Measurements from ENCODE around the gene BANP.
"Not testable (repeated sequence)": the region's sequence is repeated elsewhere in the genome, so short reads cannot be mapped to it uniquely, and the experiment has no call there.

BANP gene

DNA sequence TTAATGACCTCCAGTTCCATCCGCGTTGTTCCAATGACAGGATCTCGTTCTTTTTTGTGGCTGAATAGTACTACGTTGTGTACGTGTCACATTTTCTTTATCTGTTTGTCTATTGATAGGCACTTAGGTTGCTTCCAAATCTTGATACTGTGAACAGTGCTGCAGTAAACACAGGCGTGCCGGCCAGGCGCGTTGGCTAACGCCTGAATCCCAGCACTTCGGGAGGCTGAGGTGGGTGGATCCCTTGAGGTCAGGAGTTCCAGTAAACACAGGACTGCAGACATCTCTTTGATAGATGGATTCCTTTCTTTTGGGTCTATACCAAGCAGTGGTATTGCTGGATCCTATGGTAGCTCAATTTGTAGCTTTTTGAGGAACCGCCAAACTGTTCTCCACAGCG lies 160.7 kb downstream of the BANP start:
- DNase-seq (ENCODE audit: low spot score), result not testable (repeated sequence)

GRCh38 chr16:88113545-88114045 lies 162.4 kb downstream of the BANP start:
- no peak for DNase-seq (ENCODE audit: low spot score)
- TF ChIP-seq CTCF (IDR thresholded peaks at IDR 0.05; ENCODE audit: extremely low read depth, missing control alignments), result no peak

DNA sequence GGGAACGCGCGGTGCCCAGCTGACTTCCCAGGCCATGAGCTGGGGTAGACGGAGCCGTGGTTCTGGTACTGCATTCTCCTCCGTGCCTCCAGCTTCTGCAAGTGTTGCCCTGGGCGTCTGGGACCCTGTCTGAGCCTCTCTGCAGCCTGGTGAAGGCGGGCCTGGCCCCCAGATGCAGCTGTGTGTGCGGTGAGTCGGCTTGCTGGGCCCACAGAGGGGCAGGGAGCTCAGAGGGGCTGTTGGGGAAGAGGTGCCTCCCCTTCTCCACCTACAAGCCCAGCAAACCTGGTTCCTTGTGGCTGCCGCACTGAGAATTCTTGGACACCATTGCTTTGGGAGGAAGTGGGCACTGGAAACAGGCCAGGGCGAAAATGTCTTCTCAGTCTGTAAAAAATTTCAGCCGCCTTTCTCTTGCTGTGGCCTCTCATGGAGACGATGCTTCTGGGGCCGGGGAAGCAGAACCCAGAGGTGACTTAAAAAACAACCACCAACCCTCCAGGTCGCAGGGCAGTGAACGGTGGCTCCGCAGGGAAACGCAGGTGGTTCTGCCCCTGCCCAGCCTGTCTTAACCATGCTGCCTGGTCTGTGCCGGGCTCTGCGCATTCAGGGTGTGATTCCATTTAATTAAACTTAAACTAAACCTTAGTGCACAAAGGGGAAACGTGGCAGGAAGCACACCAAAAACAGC lies 163.5 kb downstream of the BANP start:
- DNase-seq (ENCODE audit: low spot score), result not testable (repeated sequence)

DNA sequence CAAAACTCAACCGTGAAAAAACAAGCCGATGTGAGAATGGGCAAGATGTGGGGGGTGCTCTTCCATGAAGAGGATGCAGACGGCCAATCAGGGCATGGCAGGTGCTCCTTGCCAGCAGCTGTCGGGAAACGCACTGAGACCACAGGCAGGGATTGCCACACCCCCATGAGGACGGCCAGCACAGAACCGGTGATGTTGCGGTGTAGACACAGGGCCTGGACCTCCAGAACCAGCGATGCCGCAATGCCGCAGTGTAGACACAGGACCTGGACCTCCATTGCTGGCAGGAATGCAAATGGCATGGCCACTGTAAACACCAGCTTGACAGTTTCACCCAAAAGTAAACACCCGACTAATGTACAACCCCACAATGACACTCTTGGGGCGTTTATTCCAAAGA lies 164.9 kb downstream of the BANP start:
- TF ChIP-seq CTCF (IDR thresholded peaks at IDR 0.05; ENCODE audit: extremely low read depth, missing control alignments), result no peak
- DNase-seq (ENCODE audit: low spot score), result no peak

- DNase-seq (ENCODE audit: low spot score), result no peak
- no peak for TF ChIP-seq CTCF (IDR thresholded peaks at IDR 0.05; ENCODE audit: extremely low read depth, missing control alignments)
Measured at GRCh38 chr16:88117476-88117868, 166.2 kb downstream of the BANP start.

DNA sequence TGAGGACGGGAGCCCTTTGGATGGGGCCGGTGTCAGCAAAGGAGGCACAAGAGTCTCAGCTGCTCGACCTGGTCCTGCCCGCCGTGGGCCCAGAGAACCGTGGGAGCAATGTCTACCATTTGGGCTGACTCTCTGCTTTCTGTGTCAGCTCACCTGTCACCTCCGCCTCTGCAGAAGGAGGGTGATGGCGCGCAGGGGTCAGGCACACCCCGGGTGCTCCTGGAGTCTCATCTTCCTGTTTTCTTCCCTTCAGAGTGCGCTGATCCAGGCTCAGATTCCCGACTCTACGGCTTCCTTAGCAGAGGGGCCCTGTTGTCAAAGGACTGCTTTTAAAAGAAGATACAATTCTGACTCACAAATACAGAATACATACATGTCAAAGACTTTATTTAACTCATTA lies 167.1 kb downstream of the BANP start:
- TF ChIP-seq CTCF (IDR thresholded peaks at IDR 0.05; ENCODE audit: extremely low read depth, missing control alignments), result no peak
- no peak for DNase-seq (ENCODE audit: low spot score)

DNA sequence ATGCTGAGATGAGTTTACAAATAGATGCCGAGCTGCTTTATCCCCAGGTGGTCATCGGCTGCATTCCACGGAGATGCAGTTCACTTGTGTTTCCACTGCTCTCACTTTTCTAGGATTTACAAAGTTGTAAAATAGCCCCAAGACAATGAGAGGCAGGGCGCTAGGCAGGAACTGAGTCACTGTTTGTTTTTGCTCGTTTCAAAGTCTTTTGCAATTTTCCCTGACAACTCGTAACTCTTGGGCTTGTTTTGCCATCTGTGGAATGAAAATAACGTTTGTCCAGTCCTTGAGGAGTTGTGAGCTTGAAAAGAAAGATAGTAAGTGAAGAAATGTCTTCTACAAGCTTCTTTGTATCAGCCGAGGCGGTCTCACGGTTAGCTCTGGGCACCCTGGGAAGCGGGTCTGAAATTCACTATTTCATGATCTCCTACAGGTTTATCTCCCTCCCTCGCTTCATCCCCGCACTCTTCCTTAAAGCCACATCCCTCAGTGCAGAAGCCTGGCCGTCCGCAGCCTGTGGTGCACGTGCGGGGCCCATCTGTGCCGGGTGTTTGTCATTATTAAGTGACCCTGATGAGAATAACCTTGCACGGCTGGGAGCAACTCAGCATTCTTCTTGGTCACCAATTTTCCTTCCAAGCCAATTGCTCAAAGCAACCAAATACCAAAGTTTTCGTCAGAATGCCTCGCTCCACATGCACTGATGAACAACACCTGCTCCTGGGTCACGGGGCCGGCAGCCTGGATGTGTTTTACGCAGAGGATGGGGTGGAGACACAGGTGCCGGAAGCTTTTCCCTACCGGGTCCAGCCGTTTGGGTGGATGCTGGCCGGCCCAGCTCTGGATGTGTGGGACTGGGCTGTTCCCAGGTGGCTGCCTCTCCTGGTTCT lies 167.9 kb downstream of the BANP start:
- DNase-seq (ENCODE audit: low spot score), result not testable (repeated sequence)

- DNase-seq (ENCODE audit: low spot score), result not testable (repeated sequence)
Measured at GRCh38 chr16:88119881-88120751, 168.9 kb downstream of the BANP start.

GRCh38 chr16:88120812-88121211 lies 169.6 kb downstream of the BANP start:
- TF ChIP-seq CTCF (IDR thresholded peaks at IDR 0.05; ENCODE audit: extremely low read depth, missing control alignments), result no peak
- DNase-seq (ENCODE audit: low spot score), result no peak

- DNase-seq (ENCODE audit: low spot score), result not testable (repeated sequence)
Measured at GRCh38 chr16:88121391-88121790, 170.2 kb downstream of the BANP start.

All from GM20000 (cell line).